HepG2 (cell line): ENCODE results near the gene MFAP4.

Experiments used
- POLR2A ChIP-seq, 2 experiments: IDR thresholded peaks; 2 replicates each; pipeline ENCODE4 v1.6.1; 2011; ENCODE audit warnings: low read depth in 2 of 2, low read length in 2 of 2, mild to moderate bottlenecking in 1 of 2, moderate library complexity in 1 of 2; ENCODE audit not compliant: insufficient read depth in 1 of 2
- POLR2AphosphoS5 ChIP-seq: IDR thresholded peaks from 2 replicates; pipeline ENCODE4 v1.6.1; 2012; ENCODE audit warnings: low read depth, low read length
- SAFB2 ChIP-seq: sonication (generic); formaldehyde crosslinking; IDR thresholded peaks from 2 replicates; pipeline ENCODE4 v1.5.1; 2020; ENCODE audit warnings: missing genetic modification reagents, low read depth, mild to moderate bottlenecking, borderline replicate concordance

DNA sequence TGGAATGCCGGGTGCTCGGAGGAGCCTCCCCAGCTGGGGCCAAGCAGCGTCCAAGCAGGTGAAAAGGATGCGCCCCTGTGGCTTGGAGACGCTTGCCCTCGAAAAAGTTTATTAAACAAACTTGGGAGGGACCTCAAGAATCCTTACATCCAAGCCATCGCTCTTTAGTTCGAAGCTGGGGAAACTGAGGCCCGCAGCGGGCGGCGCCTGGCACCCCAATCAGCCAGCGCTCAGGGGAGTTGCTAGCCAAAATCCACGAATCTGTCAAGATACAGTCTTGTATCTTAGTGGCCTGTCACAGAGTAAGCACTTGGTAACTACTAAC lies 23.9 kb downstream of the MFAP4 start:
- no peak for TF ChIP-seq SAFB2 (CRISPR knock-in tag)
- no peak for TF ChIP-seq POLR2A (IDR thresholded peaks at IDR 0.05; ENCODE audit: insufficient read depth in 1 of 2, low read depth in 2 of 2, low read length in 2 of 2)
- no peak for TF ChIP-seq POLR2AphosphoS5
